Hepatocyte (in vitro differentiated cells): ENCODE results near the gene SLC13A3. TPM values are rescaled to one million over a fixed set of nuclear protein-coding genes. Genes with fewer than 3 reads are reported as not detected.

Experiments used
- DNase-seq: peaks from one replicate; pipeline ENCODE4 v3.0.0-alpha.2; 2016; ENCODE audit warnings: low spot score
- H2AFZ ChIP-seq: fragments of 200-600 bp; sonication (generic); 2 replicates; pipeline ENCODE4 v1.6.0; 2016; ENCODE audit warnings: antibody characterized with exemption, mild to moderate bottlenecking
- H3K27ac ChIP-seq: fragments of 200-600 bp; sonication (generic); 2 replicates; pipeline ENCODE4 v1.5.1; 2016; ENCODE audit warnings: mild to moderate bottlenecking
- H3K27me3 ChIP-seq: fragments of 200-600 bp; sonication (generic); 2 replicates; pipeline ENCODE4 v1.6.1; 2016
- H3K36me3 ChIP-seq: fragments of 200-600 bp; sonication (generic); replicated peaks from 2 replicates; pipeline ENCODE4 v1.5.1; 2016; ENCODE audit warnings: low read depth; ENCODE audit not compliant: insufficient read depth
- H3K4me1 ChIP-seq: fragments of 200-600 bp; sonication (generic); 2 replicates; pipeline ENCODE4 v1.5.1; 2016; ENCODE audit warnings: mild to moderate bottlenecking, moderate library complexity; ENCODE audit not compliant: insufficient read depth
- H3K4me2 ChIP-seq: fragments of 200-600 bp; sonication (generic); 2 replicates; pipeline ENCODE4 v1.6.0; 2016
- H3K4me3 ChIP-seq: fragments of 200-600 bp; sonication (generic); 2 replicates; pipeline ENCODE4 v1.5.1; 2016; ENCODE audit warnings: mild to moderate bottlenecking
- H3K79me2 ChIP-seq: fragments of 200-600 bp; sonication (generic); 2 replicates; pipeline ENCODE4 v1.6.0; 2017; ENCODE audit warnings: mild to moderate bottlenecking
- H3K9me2 ChIP-seq: fragments of 200-600 bp; sonication (generic); replicated peaks from 2 replicates; pipeline ENCODE4 v1.6.0; 2017; ENCODE audit warnings: mild to moderate bottlenecking; ENCODE audit not compliant: insufficient read depth
- H3K9me3 ChIP-seq: fragments of 200-600 bp; sonication (generic); 2 replicates; pipeline ENCODE4 v1.5.1; 2016; ENCODE audit warnings: low read depth, mild to moderate bottlenecking
- H4K20me1 ChIP-seq: fragments of 200-600 bp; sonication (generic); 2 replicates; pipeline ENCODE4 v1.6.0; 2016; ENCODE audit warnings: mild to moderate bottlenecking; ENCODE audit not compliant: insufficient read depth, poor library complexity, severe bottlenecking
- CTCF ChIP-seq: fragments of 200-600 bp; sonication (generic); IDR thresholded peaks from 2 replicates; pipeline ENCODE4 v1.5.1; 2016; ENCODE audit warnings: antibody characterized with exemption, mild to moderate bottlenecking; ENCODE audit not compliant: poor library complexity
- EZH2 ChIP-seq: fragments of 200-600 bp; sonication (generic); IDR thresholded peaks from 2 replicates; pipeline ENCODE4 v1.6.1; 2016; ENCODE audit warnings: antibody characterized with exemption, mild to moderate bottlenecking, borderline replicate concordance
- EZH2phosphoT487 ChIP-seq: fragments of 200-600 bp; sonication (generic); IDR thresholded peaks from one replicate; pipeline ENCODE4 v1.6.1; 2018; ENCODE audit warnings: antibody characterized with exemption, mild to moderate bottlenecking, low read depth, moderate library complexity; ENCODE audit not compliant: unreplicated experiment, severe bottlenecking
- WGBS: methylation state at CpG from one replicate; pipeline ENCODE4 v1.1.6; 2016; ENCODE audit warnings: low lambda C conversion rate; ENCODE audit errors: missing lambda C conversion rate; 5-methylcytosine and 5-hydroxymethylcytosine counted together
- polyA plus RNA-seq: library from polyadenylated mRNA; unstranded; fragments of >200 nt; fragmentation: Nextera tagmentation; extraction: Ambion mirVana; gene quantifications from 2 replicates; pipeline ENCODE4 v1.2.1, GENCODE V29; 2016
- total RNA-seq: library from RNA; depleted of rRNA; stranded (reverse); fragments of >200 nt; gene quantifications from 2 replicates; pipeline ENCODE4 v1.2.3, GENCODE V29; 2014

Gene SLC13A3
- total and polyA plus RNA-seq, 2 experiments from 2014 or later, result 1.8 to 9.4 TPM

- Histone ChIP-seq H3K27me3 (no peaks in the 10 kb centered on the region), H2AFZ (no peak overlapping the region), H3K4me2 (no peak overlapping the region), H3K36me3 (no peaks in the 10 kb centered on the region), H3K9me3 (no peaks in the 10 kb centered on the region), H3K4me1 (no peaks in the 10 kb centered on the region), H3K9me2 (no peaks in the 10 kb centered on the region), H3K79me2 (no peaks in the 10 kb centered on the region), H4K20me1 (no peaks in the 10 kb centered on the region), H3K4me3 (no peak overlapping the region), H3K27ac (no peak overlapping the region)
- TF ChIP-seq CTCF, result no peak
- no peak for TF ChIP-seq EZH2phosphoT487
- no peak for TF ChIP-seq EZH2
- no peak for DNase-seq
- WGBS, result 30% methylated on average over 2 of the region's 2 CpGs
Measured at GRCh38 chr20:46584508-46584907, 66.8 kb downstream of the SLC13A3 start.

- H3K4me2 ChIP-seq, result no peak overlapping the region
- no peaks in the 10 kb centered on the region for H4K20me1 ChIP-seq
- H3K9me3 ChIP-seq, result no peaks in the 10 kb centered on the region
- WGBS, result 54% methylated on average over 17 of the region's 17 CpGs
- no peak for TF ChIP-seq EZH2phosphoT487
- TF ChIP-seq EZH2, result no peak
- TF ChIP-seq CTCF, result no peak
- no peak overlapping the region for H2AFZ ChIP-seq
- no peaks in the 10 kb centered on the region for H3K36me3 ChIP-seq
- H3K4me1 ChIP-seq, result no peaks in the 10 kb centered on the region
- no peaks in the 10 kb centered on the region for H3K27me3 ChIP-seq
- no peak overlapping the region for H3K4me3 ChIP-seq
- H3K27ac ChIP-seq, result no peak overlapping the region
- DNase-seq, result no peak
- no peaks in the 10 kb centered on the region for H3K79me2 ChIP-seq
- H3K9me2 ChIP-seq, result no peaks in the 10 kb centered on the region
Measured at GRCh38 chr20:46583411-46584214, 67.6 kb downstream of the SLC13A3 start.

GRCh38 chr20:46582648-46583047, 68.6 kb downstream of the SLC13A3 start:
- Histone ChIP-seq H3K4me1 (no peaks in the 10 kb centered on the region), H2AFZ (no peak overlapping the region), H3K4me3 (no peak overlapping the region), H3K9me2 (no peaks in the 10 kb centered on the region), H3K27ac (no peak overlapping the region), H4K20me1 (no peaks in the 10 kb centered on the region), H3K36me3 (no peaks in the 10 kb centered on the region), H3K79me2 (no peaks in the 10 kb centered on the region), H3K4me2 (no peak overlapping the region), H3K27me3 (no peaks in the 10 kb centered on the region), H3K9me3 (no peaks in the 10 kb centered on the region)
- 86% methylated on average over 5 of the region's 5 CpGs for WGBS
- no peak for DNase-seq
- no peak for TF ChIP-seq EZH2
- TF ChIP-seq EZH2phosphoT487, result no peak
- no peak for TF ChIP-seq CTCF

GRCh38 chr20:46581391-46581790, 69.9 kb downstream of the SLC13A3 start:
- Histone ChIP-seq H3K9me3 (no peaks in the 10 kb centered on the region), H3K4me3 (no peak overlapping the region), H3K4me1 (no peaks in the 10 kb centered on the region), H3K4me2 (no peak overlapping the region), H3K79me2 (no peaks in the 10 kb centered on the region), H3K9me2 (no peaks in the 10 kb centered on the region), H3K36me3 (no peaks in the 10 kb centered on the region), H3K27me3 (no peaks in the 10 kb centered on the region), H4K20me1 (no peaks in the 10 kb centered on the region), H2AFZ (no peak overlapping the region), H3K27ac (no peak overlapping the region)
- no peak for DNase-seq
- TF ChIP-seq EZH2 (no peak), EZH2phosphoT487 (no peak), CTCF (no peak)
- WGBS, result 100% methylated on average over 3 of the region's 3 CpGs
